NCI-H1417 (cell line): ENCODE data around the gene EDARADD.

Source experiments
- DNase-seq, 3 experiments: peaks; one replicate each; lab custom pipeline; 2025; lab: John Stamatoyannopoulos, UW

The EDARADD gene

GRCh38 chr1:236515443-236515958, 121.4 kb downstream of the EDARADD start:
- peak in 2 of 3 experiments; percentile 76 to 90 for DNase-seq

- DNase-seq = peak in 1 of 3 experiments; percentile 26
Observed at GRCh38 chr1:236516929-236517704, 123.0 kb downstream of the EDARADD start.

GRCh38 chr1:236518322-236518721, 124.2 kb downstream of the EDARADD start:
- no peak for DNase-seq

- no peak for DNase-seq
Observed at GRCh38 chr1:236520445-236521005, 126.4 kb downstream of the EDARADD start.

GRCh38 chr1:236522937-236523703, 129.0 kb downstream of the EDARADD start:
- DNase-seq = peak in 2 of 3 experiments; percentile 73 to 77

GRCh38 chr1:236523704-236524141, 129.6 kb downstream of the EDARADD start, which contains the start of gene LGALS8:
Gene LGALS8 (plus strand): TSS chr1:236523982. CDS start chr1:236526071, 2,089 bp downstream.
- DNase-seq = peak; percentile 10 to 89 (median 85)

GRCh38 chr1:236524142-236524894, 130.2 kb downstream of the EDARADD start:
- DNase-seq = peak; percentile 69 to 89 (median 82)

- DNase-seq = no peak
Observed at GRCh38 chr1:236524895-236525184, 130.8 kb downstream of the EDARADD start.

GRCh38 chr1:236526079-236526478, 132.0 kb downstream of the EDARADD start:
- no peak for DNase-seq

GRCh38 chr1:236530286-236530685, 136.2 kb downstream of the EDARADD start:
- DNase-seq = no peak

- DNase-seq = no peak
Observed at GRCh38 chr1:236530959-236531358, 136.9 kb downstream of the EDARADD start.

- DNase-seq = no peak
Observed at GRCh38 chr1:236532850-236533249, 138.8 kb downstream of the EDARADD start.

GRCh38 chr1:236534151-236534651, 140.1 kb downstream of the EDARADD start:
- no peak for DNase-seq
